Fibroblast of mammary gland (primary cell): ENCODE data around the gene OR5B2.

Experiments used
- DNase-seq: peaks from one replicate; pipeline ENCODE4 v3.0.0-alpha.2; 2010; ENCODE audit warnings: low read depth
- H3K4me3 ChIP-seq: 2 replicates; pipeline ENCODE4 v1.5.1; 2011; ENCODE audit warnings: low read depth, mild to moderate bottlenecking, low read length, moderate library complexity; ENCODE audit not compliant: control insufficient read depth
- CTCF ChIP-seq: conservative IDR thresholded peaks from 2 replicates; pipeline ENCODE4 v1.5.1; 2011; ENCODE audit warnings: low read depth, low read length, inconsistent platforms; ENCODE audit not compliant: control insufficient read depth, insufficient read depth

Gene OR5B2

GRCh38 chr11:58395581-58395980, 32.3 kb downstream of the OR5B2 start:
- TF ChIP-seq CTCF, result no peak
- DNase-seq, result peak; percentile 32
- H3K4me3 ChIP-seq, result no peak overlapping the region

- H3K4me3 ChIP-seq, result no peak overlapping the region
- no peak for TF ChIP-seq CTCF
- peak; percentile 76 for DNase-seq
Measured at GRCh38 chr11:58394195-58394594, 33.7 kb downstream of the OR5B2 start.

- H3K4me3 ChIP-seq, result no peak overlapping the region
- no peak for TF ChIP-seq CTCF
- no peak for DNase-seq
Measured at GRCh38 chr11:58392746-58393145, 35.2 kb downstream of the OR5B2 start.

GRCh38 chr11:58391879-58392278, 36.0 kb downstream of the OR5B2 start:
- H3K4me3 ChIP-seq, result no peak overlapping the region
- TF ChIP-seq CTCF, result no peak
- DNase-seq, result peak; percentile 7

- no peak for DNase-seq
- no peak for TF ChIP-seq CTCF
Measured at GRCh38 chr11:58390551-58391063, 37.3 kb downstream of the OR5B2 start.

More at GRCh38 chr11:58390551-58391063, 37.3 kb downstream of the OR5B2 start:
- H3K4me3 ChIP-seq, result no peak overlapping the region
